Medulla oblongata (tissue), 1 donor: ENCODE measurements around the gene SNPH.

Source experiments
- DNase-seq: peaks from one replicate; pipeline ENCODE4 v3.0.0-alpha.2; 2015; ENCODE audit errors: extremely low spot score

The SNPH gene

DNA sequence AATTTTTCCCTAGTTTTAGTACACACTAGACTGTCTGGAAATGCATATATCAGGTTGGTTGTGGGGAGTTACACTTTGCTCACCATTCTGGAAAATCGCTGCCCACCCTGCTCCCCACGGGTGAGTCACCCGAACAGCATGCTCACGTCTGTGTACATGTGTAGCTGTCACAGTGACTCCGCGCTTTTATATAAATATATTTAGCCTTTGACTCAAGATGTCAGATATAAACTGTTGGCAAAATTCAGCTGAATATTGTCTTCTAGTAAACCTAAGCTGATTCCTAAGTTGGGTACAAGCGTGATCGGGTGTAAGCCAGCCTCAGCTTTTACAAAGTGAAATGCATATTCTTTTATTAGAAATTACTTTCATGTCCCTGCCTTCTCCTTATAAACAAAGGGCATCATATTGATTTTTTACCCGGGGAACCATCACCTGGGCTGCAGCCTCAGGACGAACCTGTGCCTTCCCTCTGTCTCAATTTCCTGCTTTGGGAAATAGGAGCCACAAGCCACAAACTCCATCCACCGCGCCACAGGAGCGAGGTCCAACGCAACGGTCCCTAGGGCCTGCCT, 58.6 kb downstream of the SNPH start:
- no peak for DNase-seq

DNA sequence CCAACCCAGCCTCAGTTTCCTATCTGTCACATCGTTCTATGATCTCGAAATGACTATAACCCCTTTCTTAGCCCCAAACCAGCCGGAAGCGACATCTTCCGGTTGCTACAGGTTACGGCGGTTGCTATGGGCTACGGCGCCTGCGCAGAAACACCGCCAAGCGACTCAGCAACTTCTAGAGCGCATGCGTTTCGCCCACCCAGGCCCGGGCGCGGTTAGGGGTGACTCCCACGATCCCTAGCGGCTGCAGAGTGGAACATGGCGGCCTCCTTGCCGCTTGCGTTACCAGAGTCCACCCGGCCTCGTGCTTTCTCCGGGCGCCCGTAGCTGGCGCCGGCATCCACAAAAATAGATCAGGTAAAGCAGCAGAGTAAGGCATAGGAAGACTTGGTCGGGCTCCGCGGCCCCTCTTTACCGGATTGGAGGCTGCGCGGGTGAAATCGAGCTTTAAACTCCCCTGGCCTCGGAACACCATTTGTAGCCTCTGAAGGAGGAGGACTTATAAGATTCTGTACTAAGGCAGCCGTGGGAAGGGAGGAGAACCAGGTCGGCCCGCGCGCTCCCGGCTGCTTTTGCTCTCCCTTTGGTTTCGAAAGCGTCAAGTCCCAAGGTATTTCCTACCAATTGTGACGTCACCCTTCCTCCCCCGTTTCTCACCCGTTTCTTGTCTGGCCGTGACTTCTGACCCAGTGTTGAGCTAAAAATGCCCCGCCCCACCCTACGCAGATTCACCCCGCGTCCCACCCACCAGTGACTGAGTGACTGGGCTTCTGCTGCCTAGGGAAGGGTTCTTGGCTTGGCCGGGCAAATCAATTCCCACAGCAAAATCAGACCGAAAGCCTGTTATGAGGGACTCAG, 59.3 kb downstream of the SNPH start:
- DNase-seq: peak; percentile 98

DNA sequence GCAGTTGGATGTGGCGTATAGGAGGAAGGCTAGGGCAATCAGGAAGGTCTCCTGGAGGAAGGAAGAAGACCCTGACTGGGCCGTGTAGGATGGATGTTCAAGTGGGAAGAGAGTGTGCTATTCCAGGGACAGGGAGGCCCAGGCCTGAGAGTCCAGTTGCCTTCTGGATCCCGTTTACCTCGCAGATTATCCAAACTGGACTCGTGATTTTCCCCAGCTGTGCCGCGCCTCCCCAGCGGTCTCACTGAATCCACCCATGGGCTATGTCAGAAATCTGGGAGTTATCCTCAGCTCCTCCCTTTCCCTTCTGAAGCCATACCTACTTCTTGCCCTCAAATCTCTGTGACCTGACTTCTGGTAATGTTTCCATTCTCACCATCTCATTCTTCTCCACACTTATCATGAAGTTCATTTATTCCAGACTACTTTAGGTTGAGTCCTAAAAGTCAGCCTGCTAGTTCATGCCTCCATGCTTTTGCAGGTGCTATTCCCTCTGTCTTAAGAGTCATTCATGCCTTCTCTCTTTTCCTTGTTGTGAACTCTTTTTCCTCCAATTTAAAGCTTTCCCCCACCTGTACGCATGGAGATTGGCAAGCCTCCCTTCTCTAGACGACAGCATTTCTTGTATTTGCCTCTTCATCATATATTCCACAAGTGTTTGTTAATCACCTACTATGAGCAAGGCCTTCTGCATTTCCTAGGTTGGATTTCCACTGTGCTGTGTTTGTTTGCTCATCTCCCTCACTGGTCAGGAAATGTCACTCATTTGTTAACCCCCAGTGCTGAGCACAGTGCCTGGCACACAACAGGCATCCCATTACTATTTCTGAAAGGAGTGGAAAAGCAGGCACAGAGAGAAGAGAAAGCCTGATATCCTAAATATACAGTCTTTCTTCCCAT, 60.2 kb downstream of the SNPH start:
- DNase-seq: no peak

DNA sequence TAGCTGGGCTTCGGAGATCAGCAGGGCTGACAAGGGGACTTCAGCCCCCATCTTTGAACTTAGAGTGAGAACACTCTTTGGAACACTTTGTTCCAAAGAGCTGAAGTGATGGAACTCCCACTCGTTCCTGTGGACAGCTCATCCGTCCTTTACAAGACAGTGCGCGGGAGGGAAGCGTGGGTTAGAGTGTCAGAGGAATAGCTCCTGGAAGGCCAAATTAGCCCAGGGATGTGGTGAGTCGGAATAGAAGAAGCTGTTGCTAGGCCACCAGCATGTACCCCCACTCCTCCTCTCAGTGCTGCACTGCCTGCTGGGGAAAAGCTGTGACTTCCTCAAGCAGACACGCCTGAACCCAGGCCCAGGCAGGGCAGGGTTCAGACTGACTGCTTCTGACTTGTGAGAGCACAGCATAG, 61.2 kb downstream of the SNPH start:
- no peak for DNase-seq

DNA sequence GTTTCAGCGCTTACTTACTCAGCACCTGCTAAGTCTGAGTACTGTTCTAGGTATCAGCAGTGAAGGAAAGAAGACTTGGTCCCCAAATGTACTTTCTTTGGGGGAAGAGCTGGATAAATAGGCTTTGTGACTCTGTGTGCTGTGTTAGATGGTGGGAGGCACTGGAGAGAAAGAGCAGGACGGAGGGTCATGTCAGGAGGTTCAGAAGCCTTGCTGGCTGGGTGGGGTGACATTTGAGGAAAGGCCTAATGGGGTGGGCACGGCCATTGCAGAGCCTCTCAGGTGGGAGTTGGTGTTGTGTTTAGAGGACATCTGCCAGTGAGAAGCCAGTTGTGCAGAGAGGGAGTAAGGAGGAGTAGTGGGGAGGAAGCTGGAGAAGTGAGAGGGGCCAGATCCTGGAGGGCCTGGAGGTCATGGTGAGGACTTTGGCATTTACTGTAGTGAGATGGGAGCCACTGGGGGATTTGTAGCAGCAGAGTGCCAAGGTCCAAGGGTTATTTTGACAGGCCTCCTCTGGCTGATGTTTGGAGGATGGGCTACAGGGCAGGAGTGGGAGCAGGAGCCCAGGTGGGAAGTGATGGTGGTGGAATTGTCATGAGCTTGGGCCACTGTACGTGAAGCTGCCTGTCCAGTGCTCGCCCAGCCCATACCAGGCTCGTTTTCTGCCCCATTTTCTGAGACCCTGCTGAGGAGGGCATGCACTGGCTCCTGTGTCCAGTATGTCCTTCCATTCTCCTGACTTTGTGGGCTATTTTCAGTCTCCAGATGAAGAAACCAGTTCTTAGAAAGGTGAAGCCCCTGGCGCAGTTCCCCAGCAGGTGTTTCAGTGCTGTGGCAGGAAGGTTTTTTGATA, 62.0 kb downstream of the SNPH start:
- DNase-seq: no peak

DNA sequence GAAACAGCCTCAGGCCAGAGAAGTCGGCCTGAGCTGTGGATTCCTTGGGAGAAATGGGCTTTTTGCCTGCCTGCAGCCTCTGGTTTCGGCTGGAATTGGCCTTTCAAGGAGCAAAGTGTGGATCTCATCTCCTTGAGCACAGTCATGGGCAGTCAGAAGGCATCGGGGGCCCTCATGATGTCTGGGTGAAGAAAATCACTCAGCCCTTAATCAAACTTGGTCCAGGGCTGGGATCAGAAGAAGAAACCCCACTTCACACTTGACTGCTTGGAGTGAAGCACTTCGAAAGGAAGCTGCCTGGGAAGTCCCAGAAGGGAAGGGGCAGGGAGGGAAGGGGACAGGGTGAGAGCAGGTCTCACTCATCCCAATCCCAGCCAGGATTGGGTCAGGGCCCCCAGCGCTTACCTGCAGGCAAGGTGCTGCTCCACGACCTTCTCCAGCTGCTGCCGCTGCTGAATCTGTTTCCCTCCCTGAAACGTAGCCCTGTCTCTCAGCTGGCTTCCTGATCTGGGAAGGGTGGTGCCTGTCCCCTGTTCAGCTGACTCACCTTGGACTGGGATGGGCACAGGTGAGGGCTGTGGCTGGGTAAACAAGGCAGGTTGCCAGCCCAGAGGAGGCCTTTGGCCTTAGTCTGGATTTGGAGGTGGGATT, 62.7 kb downstream of the SNPH start, which contains the start of gene SDCBP2:
Gene SDCBP2 (minus strand): TSS at position 460 of the 651 bp plus-strand sequence. CDS start 8,723 bp downstream, outside the sequence.
- no peak for DNase-seq

DNA sequence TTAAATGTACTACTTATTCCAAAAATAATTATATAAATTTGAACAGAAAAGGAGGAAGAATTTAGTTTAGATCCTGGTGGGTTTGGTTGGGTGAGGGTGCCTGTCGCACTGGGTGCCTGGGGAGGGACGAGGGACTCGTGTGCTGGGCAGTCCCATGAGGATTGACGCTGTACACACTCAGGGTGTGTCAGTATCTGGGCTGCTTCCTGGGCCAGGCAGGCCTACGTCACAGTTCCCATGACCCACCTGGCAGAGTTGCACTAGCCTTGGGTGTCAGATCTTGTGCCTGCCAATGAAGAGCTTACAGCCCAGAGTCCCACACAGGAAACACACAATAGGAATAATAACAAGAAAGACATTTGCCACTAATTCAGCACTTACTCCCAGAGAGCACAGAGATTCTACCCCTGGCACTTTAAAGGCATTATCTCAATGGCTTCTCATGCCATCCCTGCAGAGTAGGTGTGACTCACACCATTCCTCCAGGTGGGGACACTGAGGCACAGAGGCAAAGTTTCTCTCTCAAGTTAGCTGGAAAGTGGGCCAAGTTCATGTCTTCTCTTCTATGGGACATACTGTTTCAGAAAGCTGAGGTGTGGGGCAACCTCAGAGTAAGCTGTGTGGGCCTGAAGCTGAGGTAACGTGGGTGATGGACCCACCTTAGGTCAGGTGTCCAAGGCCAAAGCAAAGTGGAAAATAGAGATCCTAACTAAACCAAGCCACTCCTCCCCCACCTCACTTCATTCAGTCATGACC, 64.2 kb downstream of the SNPH start:
- peak; percentile 78 for DNase-seq

DNA sequence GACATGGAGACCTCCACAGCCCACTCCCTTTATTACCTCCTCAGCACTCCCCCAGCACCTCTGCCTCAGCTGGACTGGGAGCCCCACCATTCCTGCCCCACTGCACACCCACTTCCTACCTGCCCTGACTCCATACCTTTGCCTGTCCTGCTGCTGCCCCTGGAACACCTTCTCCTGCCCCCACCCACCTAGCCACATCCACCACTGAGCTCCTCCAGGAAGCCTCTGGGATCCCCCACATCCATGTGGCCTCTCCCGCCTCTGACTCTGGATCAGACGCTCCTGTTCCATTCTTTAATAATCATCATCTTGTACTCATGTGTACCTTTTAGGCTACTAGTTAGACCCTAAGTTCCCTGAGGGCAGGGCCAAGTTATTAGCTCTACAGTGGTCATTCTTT, 65.0 kb downstream of the SNPH start:
- DNase-seq: no peak

DNA sequence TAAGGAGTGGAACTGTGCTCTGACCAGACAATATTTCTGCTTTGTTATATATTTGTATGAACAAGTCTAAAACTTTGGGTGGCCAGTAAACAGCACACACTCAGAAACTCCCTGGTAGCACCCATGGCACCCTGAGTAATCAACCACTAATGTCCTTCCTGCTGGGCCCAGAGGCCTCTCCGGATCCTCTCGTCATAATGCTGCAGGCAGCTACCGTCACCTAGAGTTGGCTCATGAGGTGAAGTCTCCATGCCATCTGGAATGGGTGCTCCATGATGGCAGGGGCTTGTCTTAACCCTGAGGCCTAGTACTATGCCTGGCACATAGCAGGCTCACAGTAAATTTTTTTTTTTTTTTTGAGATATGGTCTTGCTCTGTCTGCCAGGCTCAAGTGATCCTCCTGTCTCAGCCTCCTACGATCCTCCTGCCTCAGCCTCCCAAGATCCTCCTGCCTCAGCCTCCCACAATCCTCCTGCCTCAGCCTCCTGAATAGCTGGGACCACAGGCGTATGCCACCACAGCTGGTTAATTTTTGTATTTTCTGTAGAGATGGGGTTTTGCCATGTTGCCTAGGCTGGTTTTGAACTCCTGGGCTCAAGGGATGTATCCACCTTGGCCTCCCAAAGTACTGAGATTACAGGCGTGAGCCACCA, 65.8 kb downstream of the SNPH start:
- no peak for DNase-seq

DNA sequence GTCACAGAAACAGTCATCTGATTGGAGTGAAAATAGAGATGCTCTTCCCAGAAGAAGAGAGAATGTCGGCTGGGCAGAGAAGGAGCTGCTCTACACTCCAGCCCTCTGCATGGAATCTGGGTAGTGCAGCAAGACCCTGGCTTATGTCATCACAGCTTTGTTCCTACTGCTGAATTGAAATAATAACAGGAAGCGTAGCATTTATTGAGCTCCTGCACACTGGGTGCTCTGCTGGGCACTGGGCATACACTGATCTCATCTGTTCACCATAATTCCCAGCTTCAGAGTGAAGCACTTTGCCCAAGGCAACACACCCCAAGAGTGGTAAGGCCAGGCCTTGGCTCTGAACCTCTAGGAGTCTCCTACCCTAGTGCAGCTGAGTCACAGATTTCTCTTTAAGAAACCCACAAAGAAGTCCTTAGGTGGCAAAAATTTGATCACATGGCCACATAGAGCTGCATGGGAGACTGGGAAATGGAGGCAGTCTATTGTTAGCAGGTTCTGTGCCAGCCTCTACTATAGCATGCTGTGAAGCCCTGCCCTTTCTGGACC, 66.7 kb downstream of the SNPH start:
- no peak for DNase-seq

DNA sequence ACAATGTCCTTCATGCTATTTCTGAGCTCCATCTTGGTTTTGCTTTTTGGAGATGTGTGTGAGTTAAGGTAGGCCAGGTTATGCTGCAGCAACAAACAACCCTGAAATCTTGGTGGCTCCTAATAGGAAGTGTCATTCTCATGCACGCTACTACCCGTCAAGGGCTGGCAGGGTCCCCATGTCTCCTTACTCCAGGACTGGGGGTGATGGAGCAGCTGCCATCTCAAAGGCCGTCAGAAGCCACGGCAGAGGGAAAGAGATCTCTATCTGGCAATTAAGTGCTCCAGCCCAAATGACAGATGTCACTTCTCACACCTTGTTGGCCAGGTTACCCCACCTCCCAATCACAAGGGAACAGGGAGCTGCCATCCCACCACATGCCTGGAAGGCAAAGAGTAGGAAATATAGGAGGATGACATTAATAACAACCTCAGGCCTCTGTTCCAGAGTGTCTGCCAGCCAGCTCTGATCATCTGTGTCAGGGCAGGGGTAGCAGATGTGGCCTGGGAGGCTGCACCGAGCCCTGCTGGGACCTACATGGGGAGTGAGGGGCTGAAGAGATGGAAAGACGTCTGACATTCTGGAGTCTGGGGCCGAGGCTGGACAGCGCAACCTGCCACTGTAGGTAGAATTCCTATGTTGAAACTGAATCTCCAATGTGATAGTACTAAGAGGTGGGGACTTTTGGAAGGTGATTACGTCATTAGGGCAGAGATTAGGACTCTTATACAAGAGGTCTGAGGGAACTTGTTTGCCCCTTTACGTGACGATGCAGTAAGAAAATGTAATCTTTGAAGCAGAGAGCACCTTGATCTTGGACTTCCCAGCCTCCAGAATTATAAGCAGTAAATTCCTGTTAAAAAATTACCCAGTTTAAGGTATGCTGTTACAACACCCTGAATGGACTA, 67.6 kb downstream of the SNPH start:
- DNase-seq: no peak

DNA sequence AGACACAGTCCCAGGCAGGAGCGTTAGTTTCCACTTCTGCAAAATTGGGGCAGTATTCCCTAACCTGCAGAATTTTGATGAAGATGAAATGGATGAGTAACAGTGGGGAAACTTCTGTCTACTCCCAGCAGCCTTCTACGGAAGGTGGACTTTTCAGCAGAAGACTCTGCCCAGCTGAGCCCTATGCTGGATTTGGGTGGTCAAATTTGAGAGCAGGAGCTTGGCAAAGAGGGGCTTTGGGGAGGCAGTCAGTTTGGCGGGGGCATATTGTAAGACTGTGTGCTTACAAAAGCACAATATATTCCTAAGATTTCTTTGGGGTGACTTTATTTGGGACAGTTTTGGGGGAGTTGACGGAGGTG, 68.3 kb downstream of the SNPH start:
- no peak for DNase-seq

DNA sequence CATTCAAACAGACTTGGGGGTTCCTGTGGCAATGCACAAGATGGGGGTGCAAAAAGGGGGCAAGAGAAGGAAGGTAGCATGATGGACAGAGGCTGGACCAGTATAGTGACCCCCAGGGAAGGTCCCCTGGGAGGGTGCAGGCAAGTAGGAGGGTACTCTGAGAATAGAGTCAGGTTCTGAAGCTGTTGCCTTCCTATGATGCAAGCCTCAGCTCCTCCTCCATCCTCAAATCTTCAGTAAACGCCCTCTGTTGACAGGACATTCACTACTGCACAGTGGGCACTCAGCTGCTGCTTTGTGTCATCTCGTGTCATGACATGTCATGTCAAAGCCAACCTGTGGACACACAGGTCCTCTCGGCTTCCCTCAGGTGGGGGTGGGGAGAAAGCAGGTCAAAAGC, 68.7 kb downstream of the SNPH start:
- no peak for DNase-seq

DNA sequence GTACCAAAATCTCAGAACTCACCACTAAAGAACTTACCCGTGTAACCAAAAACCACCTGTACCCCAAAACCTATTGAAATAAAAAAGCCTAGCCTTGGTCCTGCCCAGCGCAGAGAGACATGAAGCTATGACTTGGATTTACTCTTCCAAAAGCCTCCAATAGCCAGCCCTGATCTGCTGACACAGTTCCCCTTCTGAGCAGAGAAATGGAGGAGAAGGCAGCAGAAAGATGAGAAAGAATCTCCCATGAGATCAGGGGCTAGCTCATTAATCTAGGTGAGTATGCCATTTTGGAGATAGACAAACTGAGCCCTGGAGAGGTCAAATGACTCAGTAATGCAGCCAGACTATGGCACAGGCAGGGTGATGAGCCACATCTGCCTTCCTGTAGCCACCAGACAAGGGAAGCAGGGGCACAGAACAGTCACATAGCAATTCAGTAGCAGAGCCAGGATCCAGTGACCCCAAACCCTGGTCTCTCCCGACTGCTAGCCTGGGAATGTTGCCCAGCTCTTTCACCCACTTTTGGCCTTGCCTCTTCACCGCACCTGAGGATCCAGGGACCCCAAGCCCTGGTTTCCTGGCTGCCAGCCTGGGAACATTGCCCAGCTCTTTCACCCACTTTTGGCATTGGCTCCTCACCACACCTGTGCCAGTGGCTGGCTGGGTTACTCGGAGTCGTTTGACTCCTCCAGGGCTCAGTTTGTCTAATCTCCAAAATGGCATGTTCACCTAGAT, 70.0 kb downstream of the SNPH start:
- no peak for DNase-seq

DNA sequence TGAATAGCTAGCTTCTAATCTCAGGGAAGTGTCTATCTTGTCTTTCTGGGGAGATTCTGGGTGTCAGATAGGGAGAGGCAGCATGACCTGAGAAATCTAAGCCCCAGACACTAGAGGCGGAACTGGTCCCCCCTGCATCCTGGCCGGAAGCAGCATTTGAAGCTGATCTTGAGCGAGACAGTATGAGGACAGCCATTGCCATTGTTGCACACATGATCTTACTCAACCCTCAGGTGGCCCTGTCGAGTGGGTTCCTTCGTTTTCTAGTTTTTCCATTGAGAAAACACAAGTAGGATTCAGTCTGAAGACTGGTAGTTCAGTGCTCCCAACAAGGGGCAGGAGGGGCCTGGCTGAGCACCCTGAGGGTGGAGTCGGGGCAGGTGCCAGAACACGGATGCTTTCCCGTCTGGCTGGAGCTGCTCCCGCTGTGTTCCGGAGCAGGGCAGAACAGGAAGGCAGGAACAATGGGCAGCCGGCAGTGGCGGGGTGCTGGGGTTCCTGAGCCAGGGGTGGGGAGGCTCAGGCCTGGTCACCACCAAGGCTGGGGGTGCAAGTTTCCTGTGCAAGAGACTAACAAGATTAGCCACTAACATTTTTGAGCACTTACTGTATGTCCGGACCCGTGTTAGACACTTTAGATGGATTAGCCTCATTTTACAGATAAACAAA, 70.7 kb downstream of the SNPH start:
- peak; percentile 50 for DNase-seq

DNA sequence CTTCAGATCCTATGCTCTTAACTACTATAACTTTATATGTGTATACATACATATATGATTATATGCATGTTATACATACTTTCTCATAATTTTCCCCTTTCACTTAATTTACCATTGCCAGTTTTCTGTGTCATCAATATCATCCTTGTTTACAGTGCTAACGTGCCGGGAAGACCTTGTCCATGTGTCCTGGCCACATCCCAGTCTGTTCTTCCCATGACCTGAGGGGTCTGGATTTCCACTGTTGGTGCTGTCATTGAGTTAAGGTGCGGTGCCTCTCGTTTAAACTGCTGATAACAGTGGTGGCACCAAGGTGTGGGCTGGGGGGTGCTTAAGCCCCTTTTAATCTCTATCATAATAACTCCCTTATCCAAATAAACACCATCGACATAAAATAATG, 71.3 kb downstream of the SNPH start:
- no peak for DNase-seq

DNA sequence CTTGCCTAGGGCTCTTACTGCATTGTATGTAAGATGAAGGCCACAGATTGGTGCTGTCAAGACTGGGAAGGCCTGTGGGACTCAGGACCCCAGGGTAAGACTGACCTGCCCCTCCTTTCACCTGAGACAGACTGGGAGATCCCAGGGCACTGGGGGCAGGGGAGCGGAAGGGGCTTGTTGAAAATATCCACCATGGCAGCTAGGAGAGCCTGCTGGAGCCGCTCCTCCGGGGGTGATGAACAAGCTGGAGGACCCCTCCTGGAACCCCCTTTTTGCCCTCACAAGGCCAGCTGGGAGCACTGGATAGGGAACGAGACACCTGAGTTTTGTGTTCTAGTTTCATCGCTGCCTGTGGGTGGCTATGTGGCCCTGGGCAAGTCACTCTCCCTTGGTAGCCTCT, 72.0 kb downstream of the SNPH start:
- DNase-seq: no peak
